Psoas muscle (tissue), 8 donors: Measurements from ENCODE around the gene AP1M1. TPM values are rescaled to one million over a fixed set of nuclear protein-coding genes. Genes with fewer than 3 reads are reported as not detected.

Experiments
- ATAC-seq, 4 donors: fragments of 200-7000 bp; cut with Tn5 transposase; one replicate each; pipeline ENCODE4 v1.9.1; 2020; ENCODE audit warnings: moderate library complexity in 3 of 4, mild to moderate bottlenecking in 2 of 4
- DNase-seq, 2 donors: peaks; one replicate each; pipeline ENCODE4 v3.0.0-alpha.2; 2020
- H3K27ac ChIP-seq: fragments of 200-600 bp; one replicate; pipeline ENCODE4 v1.8.0; 2022
- H3K27me3 ChIP-seq, 3 donors: fragments of 200-600 bp in 1 of 3; one replicate each; pipeline versions ENCODE4 v1.6.1 to v1.8.0; 2013 to 2022; ENCODE audit warnings: low read length in 2 of 3, mild to moderate bottlenecking in 2 of 3, moderate library complexity in 1 of 3; ENCODE audit not compliant: insufficient read depth in 3 of 3
- H3K36me3 ChIP-seq, 2 donors: fragments of 200-600 bp in 1 of 2; one replicate each; pipeline versions ENCODE4 v1.6.1 to v1.8.0; 2013 to 2022; ENCODE audit warnings: low read depth in 1 of 2, mild to moderate bottlenecking in 1 of 2, moderate library complexity in 1 of 2; ENCODE audit not compliant: insufficient read depth in 1 of 2
- H3K4me1 ChIP-seq: fragments of 200-600 bp; one replicate; pipeline ENCODE4 v1.8.0; 2022
- H3K4me3 ChIP-seq: fragments of 200-600 bp; one replicate; pipeline ENCODE4 v1.8.0; 2022; ENCODE audit warnings: mild to moderate bottlenecking
- H3K9me3 ChIP-seq: fragments of 200-600 bp; one replicate; pipeline ENCODE4 v1.8.0; 2022
- WGBS, 3 donors: extraction: QIAGEN DNeasy Blood & Tissue Kit; methylation state at CpG; one replicate each; pipeline versions ENCODE4 v1.1.6 to v1.1.7; 2013; 5-methylcytosine and 5-hydroxymethylcytosine counted together
- intact Hi-C, 2 donors: fragments of 100-400 bp; cut with DNase I; formaldehyde crosslinking; loops; one replicate each; pipeline versions ENCODE4 v1.11.0 to v1.14.2; 2022
- polyA plus RNA-seq, 3 donors: library from polyadenylated mRNA; stranded (reverse); fragments of 200-250 nt; gene quantifications; one replicate each; pipeline ENCODE4 v1.2.3, GENCODE V29; 2013
- total RNA-seq, 4 donors: library from RNA; stranded (reverse); fragmentation: NEBNext Ultra II Directional in 2 of 4; extraction: Animal tissue kit (Norgen Biotek cat#: 25700) in 2 of 4; gene quantifications; one replicate each; pipeline versions ENCODE4 v1.2.1 to v1.2.4, GENCODE V29; 2021 to 2023
- TF ChIP-seq, protein P1 (sequence below): fragments of 200-600 bp; IDR thresholded peaks from one replicate; pipeline ENCODE4 v1.8.0; 2022; ENCODE audit warnings: antibody characterized with exemption
- donor health status: healthy with polysubstance abuse.
- donor health status: DM: no; HTN: no; CAD: no; lungs with moderate emphysema.
- donor health status: Bipolar disorder and iron deficiency.
- donor health status: healthy.
- donor health status: DM: yes; HTN: yes; CAD: no.
- donor health status: DM: no; HTN: no; CAD: no.
- donor health status: DM: no; HTN: no; CAD: no.
- donor health status: DM: yes; HTN: yes; CAD: no.

AP1M1 gene
- total and polyA plus RNA-seq, 7 donors, result 40.5 to 102 (median 51.0) TPM

DNA sequence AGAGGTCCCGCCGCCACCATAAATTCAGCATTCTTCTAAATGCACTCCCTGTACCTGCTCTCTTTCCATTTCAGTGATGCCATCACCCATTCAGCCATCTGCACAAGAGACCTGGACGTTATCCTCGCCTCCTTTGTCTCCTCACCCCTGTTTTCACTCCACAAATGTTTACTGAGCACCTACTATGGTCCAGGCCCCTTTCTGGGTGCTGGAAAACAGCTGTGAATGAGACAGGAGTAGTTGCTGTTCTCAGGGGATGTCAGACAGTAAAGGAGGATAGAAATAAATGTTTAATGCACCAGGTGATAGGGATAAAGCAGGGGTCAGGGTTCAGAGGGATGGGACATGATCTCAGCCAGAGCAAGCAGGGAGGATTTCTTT lies 3.3 kb downstream of the AP1M1 start:
- no peaks in the 10 kb centered on the region for H3K27me3 ChIP-seq
- no peaks in the 10 kb centered on the region for H3K9me3 ChIP-seq
- intact Hi-C loops, result no loop called here
- TF ChIP-seq, protein P1, sequence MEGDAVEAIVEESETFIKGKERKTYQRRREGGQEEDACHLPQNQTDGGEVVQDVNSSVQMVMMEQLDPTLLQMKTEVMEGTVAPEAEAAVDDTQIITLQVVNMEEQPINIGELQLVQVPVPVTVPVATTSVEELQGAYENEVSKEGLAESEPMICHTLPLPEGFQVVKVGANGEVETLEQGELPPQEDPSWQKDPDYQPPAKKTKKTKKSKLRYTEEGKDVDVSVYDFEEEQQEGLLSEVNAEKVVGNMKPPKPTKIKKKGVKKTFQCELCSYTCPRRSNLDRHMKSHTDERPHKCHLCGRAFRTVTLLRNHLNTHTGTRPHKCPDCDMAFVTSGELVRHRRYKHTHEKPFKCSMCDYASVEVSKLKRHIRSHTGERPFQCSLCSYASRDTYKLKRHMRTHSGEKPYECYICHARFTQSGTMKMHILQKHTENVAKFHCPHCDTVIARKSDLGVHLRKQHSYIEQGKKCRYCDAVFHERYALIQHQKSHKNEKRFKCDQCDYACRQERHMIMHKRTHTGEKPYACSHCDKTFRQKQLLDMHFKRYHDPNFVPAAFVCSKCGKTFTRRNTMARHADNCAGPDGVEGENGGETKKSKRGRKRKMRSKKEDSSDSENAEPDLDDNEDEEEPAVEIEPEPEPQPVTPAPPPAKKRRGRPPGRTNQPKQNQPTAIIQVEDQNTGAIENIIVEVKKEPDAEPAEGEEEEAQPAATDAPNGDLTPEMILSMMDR, result no peak
- H3K4me1 ChIP-seq, result peaks cover 33% of the 10 kb centered on the region
- no peak overlapping the region for H3K27ac ChIP-seq
- no peak overlapping the region for H3K4me3 ChIP-seq
- WGBS, 3 donors, result 84 to 89% (median 87%) methylated on average over 4 of the region's 4 CpGs
- H3K36me3 ChIP-seq, result peaks cover 0 to 44% of the 10 kb centered on the region in 2 donors
- DNase-seq, result no peak
- ATAC-seq, result no peak

DNA sequence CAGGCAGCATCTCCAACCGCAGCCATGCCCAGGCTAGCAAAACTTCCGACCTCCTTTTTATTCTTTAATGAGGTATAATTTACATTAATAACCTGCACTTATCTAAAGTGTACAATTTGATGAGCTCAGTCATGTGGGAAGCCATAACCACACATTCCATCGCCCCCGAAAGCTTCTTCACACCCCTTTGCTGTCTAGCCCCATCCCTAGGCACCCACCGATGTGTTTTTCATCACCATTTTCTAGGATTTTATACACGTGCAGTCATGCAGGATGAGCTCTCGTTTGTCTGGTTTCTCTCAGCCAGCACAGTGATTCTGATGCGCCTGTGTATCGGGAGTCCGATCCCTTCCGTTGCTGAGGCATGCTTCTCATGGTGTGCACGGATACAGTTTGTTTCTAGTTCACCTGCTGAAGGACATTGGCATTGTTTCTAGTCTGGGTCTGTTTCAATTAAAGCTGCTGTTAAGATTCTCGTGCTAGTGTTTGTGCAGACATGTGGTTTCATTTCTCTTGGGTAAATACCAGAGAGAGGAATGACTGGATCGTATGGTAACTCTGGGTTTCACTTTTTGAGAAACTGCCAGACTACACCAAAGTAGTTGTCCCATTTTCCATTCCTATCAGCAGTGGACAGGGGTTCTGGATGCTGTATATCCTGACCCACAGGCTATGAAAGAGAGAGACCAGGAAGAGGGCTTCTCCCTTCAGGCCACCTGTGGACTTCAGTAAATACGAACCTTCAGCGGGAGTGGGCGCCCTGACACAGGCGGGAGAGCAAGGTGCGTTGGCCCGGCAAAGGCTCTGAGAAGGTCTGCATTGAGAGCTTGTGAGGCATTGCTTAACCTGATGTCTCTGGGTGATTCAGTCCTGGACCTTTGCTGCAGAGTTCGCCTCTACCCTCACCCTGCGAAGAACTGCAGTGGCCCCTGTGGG lies 4.9 kb downstream of the AP1M1 start:
- Histone ChIP-seq H3K27ac (no peak overlapping the region), H3K27me3 (no peaks in the 10 kb centered on the region), H3K36me3 (peaks cover 0 to 55% of the 10 kb centered on the region in 2 donors), H3K4me3 (no peak overlapping the region), H3K4me1 (peaks cover 25% of the 10 kb centered on the region), H3K9me3 (no peaks in the 10 kb centered on the region)
- TF ChIP-seq, protein P1, result no peak
- 81 to 86% (median 84%) methylated on average over 22 of the region's 22 CpGs for WGBS, 3 donors
- intact Hi-C loops, result no loop called here
- ATAC-seq (no peak), DNase-seq (no peak)

DNA sequence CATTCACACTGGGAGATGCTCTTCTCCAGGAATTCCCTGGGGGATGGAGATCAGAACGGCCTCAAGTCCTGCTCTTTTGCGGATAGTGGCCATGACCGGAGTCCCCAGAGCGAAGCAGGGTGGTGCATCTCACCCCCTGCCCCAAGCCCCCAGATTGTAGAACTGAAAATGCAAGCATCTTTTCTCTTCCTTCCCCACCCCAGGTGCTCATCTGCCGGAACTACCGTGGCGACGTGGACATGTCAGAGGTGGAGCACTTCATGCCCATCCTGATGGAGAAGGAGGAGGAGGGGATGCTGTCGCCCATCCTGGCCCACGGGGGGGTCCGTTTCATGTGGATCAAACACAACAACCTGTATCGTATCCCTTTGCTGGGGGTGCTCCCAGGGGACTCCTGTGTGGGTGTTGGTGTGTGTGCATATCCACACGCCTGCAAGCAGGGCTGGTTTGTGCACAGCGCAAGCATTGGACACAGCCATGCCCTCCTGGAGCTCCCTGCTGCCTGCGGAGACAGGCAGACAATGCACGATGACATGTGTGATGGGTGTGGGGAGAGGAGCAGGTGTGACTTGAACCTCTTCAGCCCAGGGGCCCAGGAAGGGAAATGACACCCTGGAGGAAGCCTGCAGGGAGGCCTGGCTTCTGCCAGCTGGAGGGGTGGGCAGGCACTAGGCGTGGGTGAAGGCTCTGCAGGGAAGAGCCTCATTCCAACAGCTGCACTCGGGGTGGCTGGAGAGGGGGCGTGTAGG lies 5.7 kb downstream of the AP1M1 start:
- intact Hi-C loops, result no loop called here

DNA sequence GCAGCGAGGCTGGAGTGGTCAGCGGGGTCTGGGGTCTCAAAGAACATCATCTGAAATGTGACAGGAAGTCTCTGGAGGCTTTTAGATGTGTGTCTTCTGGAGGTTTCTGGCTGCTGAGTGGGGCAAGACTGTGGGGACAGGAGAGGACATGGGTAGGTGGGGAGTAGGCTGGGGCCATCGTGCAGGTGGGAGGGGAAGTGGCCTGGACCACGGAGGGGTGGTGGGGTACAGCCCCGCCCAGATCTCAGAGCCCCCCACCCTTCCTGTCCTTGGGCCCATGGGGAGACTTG lies 6.2 kb downstream of the AP1M1 start:
- TF ChIP-seq, protein P1, result no peak
- Histone ChIP-seq H3K4me3 (no peak overlapping the region), H3K4me1 (peaks cover 19% of the 10 kb centered on the region), H3K27me3 (no peaks in the 10 kb centered on the region), H3K9me3 (no peaks in the 10 kb centered on the region), H3K36me3 (peaks cover 4 to 69% of the 10 kb centered on the region in 2 donors), H3K27ac (no peak overlapping the region)
- ATAC-seq (no peak), DNase-seq (no peak)
- 85 to 86% (median 86%) methylated on average over 4 to 5 of the region's 5 CpGs for WGBS, 3 donors
- intact Hi-C loops, result no loop called here

More for the DNA sequence above, 5.7 kb downstream of the AP1M1 start:
- DNase-seq (no peak), ATAC-seq (no peak)
- H3K36me3 ChIP-seq, result peaks cover 0 to 63% of the 10 kb centered on the region in 2 donors
- 85 to 87% (median 86%) methylated on average over 19 of the region's 19 CpGs for WGBS, 3 donors
- TF ChIP-seq, protein P1, result no peak
- no peak overlapping the region for H3K4me3 ChIP-seq
- H3K27ac ChIP-seq, result no peak overlapping the region
- peaks cover 24% of the 10 kb centered on the region for H3K4me1 ChIP-seq
- no peaks in the 10 kb centered on the region for H3K9me3 ChIP-seq
- H3K27me3 ChIP-seq, result no peaks in the 10 kb centered on the region
